Measurements from ENCODE around the gene AFG1L. TPM values are rescaled to one million over a fixed set of nuclear protein-coding genes. Genes with fewer than 3 reads are reported as not detected.

AFG1L gene
- total RNA-seq, 2 experiments from 2014 or later, result 5.6 to 6.3 TPM

DNA sequence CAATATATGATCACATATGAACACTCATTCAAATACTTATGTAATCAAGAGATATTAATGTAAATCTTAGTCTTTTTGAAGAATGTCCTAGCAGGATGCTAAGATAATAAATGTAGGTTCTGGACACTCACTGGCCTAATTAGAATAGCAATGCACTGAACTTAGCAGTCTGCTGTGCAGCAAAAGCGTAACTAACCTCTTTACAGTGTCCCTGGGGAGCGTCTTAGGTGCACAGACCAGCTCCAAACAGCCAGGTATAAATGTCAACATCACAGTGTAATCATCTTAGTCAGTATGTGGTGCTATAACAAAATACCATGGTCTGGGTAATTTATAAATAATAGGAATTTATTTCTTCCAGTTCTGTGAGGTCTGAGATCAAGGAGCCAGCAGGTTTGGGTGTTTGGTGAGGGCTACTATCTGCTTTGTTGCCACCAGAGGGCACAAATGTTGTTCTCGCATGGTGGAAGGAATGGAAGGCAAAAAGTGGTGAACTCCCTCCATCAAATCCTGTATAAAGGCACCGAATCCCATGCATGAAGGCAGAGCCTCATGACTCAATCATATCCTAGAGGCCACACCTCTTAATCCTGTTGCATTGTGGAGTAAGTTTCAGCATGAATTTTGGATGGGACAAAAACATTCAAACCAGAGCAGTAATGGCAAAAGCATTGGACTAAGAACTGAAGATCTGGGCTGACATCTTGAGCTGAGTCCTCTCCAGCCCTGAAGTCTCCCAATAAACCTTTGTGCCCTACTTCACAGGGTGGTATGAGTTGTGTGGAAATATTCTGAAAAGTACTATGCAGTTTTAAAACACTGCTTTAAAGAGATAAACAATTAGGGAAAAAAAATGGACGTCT lies 224.1 kb downstream of the AFG1L start:
- Mint-ChIP-seq H3K4me1 (ENCODE audit: low read depth) (no peaks in the 10 kb centered on the region), H3K27me3 (no peaks in the 10 kb centered on the region), H3K27ac (no peak overlapping the region), H3K4me3 (no peak overlapping the region), H3K9me3 (no peaks in the 10 kb centered on the region), H3K36me3 (ENCODE audit: low read depth) (peaks cover 2% of the 10 kb centered on the region)
- intact Hi-C loops (cut with micrococcal nuclease), result no loop called here
- ATAC-seq (no peak), DNase-seq (peak; percentile 11)
- CTCF ChIA-PET, result interaction anchor here (0.7 to 3.8 kb wide), 7 partner anchors 10 to 412 kb away, joined by 3 to 14 read pairs (median 3); no protein-coding TSS in a partner anchor
- TF ChIP-seq, protein P1, sequence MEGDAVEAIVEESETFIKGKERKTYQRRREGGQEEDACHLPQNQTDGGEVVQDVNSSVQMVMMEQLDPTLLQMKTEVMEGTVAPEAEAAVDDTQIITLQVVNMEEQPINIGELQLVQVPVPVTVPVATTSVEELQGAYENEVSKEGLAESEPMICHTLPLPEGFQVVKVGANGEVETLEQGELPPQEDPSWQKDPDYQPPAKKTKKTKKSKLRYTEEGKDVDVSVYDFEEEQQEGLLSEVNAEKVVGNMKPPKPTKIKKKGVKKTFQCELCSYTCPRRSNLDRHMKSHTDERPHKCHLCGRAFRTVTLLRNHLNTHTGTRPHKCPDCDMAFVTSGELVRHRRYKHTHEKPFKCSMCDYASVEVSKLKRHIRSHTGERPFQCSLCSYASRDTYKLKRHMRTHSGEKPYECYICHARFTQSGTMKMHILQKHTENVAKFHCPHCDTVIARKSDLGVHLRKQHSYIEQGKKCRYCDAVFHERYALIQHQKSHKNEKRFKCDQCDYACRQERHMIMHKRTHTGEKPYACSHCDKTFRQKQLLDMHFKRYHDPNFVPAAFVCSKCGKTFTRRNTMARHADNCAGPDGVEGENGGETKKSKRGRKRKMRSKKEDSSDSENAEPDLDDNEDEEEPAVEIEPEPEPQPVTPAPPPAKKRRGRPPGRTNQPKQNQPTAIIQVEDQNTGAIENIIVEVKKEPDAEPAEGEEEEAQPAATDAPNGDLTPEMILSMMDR (IDR thresholded peaks at IDR 0.05), result peak; percentile 44
- POLR2A ChIA-PET, result no interaction called here

DNA sequence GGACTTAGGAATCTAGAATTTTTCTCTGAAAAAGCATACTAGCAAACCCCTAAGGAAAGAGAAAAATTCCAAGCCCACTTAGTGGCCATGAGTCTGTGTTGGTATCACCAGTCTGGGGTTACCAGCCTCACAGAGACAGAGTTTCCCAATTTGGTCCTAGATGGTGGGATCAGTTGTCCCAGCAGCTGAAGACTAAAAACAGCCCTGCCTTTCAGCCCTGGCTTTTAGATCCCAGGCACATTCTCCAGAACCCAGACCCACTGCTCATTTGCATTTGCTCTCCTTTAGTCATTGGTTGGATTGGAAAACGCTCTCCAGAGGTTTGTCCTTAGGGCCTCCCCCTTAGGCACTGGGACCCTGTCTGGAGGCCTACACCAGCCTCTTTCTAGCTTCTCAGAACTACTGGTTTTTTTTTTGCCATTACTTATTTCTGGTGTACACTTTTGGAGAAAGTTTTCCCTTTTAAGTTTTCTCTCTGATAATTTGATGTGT lies 226.8 kb downstream of the AFG1L start:
- H3K27ac Mint-ChIP-seq, result no peak overlapping the region
- TF ChIP-seq, protein P1 (IDR thresholded peaks at IDR 0.05), result no peak
- no peaks in the 10 kb centered on the region for H3K27me3 Mint-ChIP-seq
- H3K4me3 Mint-ChIP-seq, result no peak overlapping the region
- DNase-seq (no peak), ATAC-seq (no peak)
- ChIA-PET CTCF (interaction anchor here (0.7 to 3.8 kb wide), 4 partner anchors 20 to 541 kb away, joined by 3 to 13 read pairs (median 4); no protein-coding TSS in a partner anchor), POLR2A (no interaction called here)
- intact Hi-C loops (cut with micrococcal nuclease), result loop anchor here (10.0 kb wide), 1 partner anchor 407 kb away; no protein-coding TSS in a partner anchor
- peaks cover 2% of the 10 kb centered on the region for H3K36me3 Mint-ChIP-seq (ENCODE audit: low read depth)
- H3K4me1 Mint-ChIP-seq (ENCODE audit: low read depth), result no peaks in the 10 kb centered on the region
- H3K9me3 Mint-ChIP-seq, result no peaks in the 10 kb centered on the region

DNA sequence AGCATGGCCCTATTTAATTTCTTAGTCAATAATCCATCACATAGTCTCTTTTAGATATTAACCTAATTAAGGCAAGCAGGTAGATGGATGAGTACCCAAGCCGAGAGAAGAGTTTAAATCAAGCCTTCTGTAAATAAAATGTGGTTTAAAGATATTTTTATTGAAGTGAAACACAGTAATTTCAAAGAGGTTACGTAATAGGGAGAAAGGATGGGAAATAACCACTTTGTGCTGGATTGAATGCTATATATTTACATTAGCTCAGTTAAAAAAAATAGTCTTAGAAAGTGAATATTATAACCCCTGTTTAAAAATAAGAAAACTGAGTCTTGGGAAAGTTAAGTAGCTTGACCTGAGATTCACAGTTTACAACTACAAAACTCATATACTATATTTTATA lies 228.8 kb downstream of the AFG1L start:
- no peak for ATAC-seq
- H3K4me3 Mint-ChIP-seq, result no peak overlapping the region
- peaks cover 2% of the 10 kb centered on the region for H3K36me3 Mint-ChIP-seq (ENCODE audit: low read depth)
- no peak for DNase-seq
- POLR2A ChIA-PET, result interaction anchor here (1.2 kb wide), 1 partner anchor 409 kb away, joined by 4 read pairs; no protein-coding TSS in a partner anchor
- TF ChIP-seq, protein P1 (IDR thresholded peaks at IDR 0.05), result no peak
- CTCF ChIA-PET, result interaction anchor here (0.6 to 1.8 kb wide), 5 partner anchors 11 to 514 kb away, joined by 3 to 5 read pairs (median 3); no protein-coding TSS in a partner anchor
- H3K4me1 Mint-ChIP-seq (ENCODE audit: low read depth), result no peaks in the 10 kb centered on the region
- no peak overlapping the region for H3K27ac Mint-ChIP-seq
- no peaks in the 10 kb centered on the region for H3K27me3 Mint-ChIP-seq
- intact Hi-C loops (cut with micrococcal nuclease), result loop anchor here (10.0 kb wide), 1 partner anchor 409 kb away; no protein-coding TSS in a partner anchor
- H3K9me3 Mint-ChIP-seq, result no peaks in the 10 kb centered on the region

DNA sequence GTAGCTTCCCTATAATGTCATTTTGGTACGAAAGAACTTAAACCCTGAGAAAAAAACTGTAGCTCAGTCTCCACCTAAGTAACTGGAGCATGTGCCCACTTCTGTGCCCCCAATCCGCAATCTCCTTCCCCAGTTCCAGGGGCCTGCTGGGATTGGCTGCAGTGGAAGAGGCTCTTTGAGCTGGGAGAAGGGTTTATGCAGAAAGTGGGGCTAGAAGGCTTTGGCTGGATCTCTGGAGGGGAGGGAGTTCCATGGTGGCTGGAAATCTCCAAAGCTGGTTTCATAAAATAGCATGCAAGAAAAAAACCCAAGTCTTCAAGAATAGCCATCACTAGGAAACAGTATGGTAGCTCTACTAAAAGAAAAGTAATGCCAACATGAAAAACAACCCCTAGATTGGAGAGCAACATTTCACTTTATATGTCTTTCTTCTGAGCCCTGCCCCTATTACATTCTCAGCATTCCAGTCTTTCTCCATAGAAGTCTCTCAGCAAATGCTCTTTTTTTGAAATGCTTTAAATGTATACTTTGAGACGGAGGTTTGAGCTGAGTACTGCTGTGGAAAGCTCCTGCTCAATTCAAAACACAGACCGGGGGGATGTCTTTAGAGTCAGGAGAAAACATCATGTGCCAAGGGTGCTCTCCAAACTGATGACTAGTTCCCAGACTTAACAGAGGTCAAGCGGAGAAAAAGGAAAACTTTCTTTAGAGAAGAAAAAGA lies 229.8 kb downstream of the AFG1L start:
- no peaks in the 10 kb centered on the region for H3K4me1 Mint-ChIP-seq (ENCODE audit: low read depth)
- H3K4me3 Mint-ChIP-seq, result no peak overlapping the region

More for the DNA sequence above, 229.8 kb downstream of the AFG1L start:
- Mint-ChIP-seq H3K36me3 (ENCODE audit: low read depth) (peaks cover 2% of the 10 kb centered on the region), H3K27me3 (no peaks in the 10 kb centered on the region), H3K9me3 (no peaks in the 10 kb centered on the region), H3K27ac (no peak overlapping the region)
- ChIA-PET CTCF (interaction anchor here (0.6 to 1.8 kb wide), 7 partner anchors 11 to 413 kb away, joined by 3 to 5 read pairs (median 4); no protein-coding TSS in a partner anchor), POLR2A (interaction anchor here (1.2 kb wide), 1 partner anchor 410 kb away, joined by 4 read pairs; no protein-coding TSS in a partner anchor)
- ATAC-seq, result no peak
- no peak for DNase-seq
- intact Hi-C loops (cut with micrococcal nuclease), result loop anchor here (10.0 kb wide), 1 partner anchor 410 kb away; no protein-coding TSS in a partner anchor
- TF ChIP-seq, protein P1 (IDR thresholded peaks at IDR 0.05), result no peak
